Sigmoid colon (tissue), 7 donors: ENCODE results near the gene ARHGAP33. TPM values are rescaled to one million over a fixed set of nuclear protein-coding genes. Genes with fewer than 3 reads are reported as not detected.

ENCODE experiments used
- DNase-seq: peaks from one replicate; pipeline ENCODE4 v3.0.0-alpha.2; 2019
- H3K27ac ChIP-seq, 4 donors: fragments of 200-600 bp; sonication (generic); one replicate each; pipeline ENCODE4 v1.5.1; 2016 to 2019; ENCODE audit warnings: mild to moderate bottlenecking in 1 of 4
- H3K27me3 ChIP-seq, 3 donors: fragments of 200-600 bp; sonication (generic); one replicate each; pipeline ENCODE4 v1.5.1; 2019; ENCODE audit warnings: mild to moderate bottlenecking in 1 of 3
- H3K36me3 ChIP-seq, 4 donors: fragments of 200-600 bp; sonication (generic); one replicate each; pipeline ENCODE4 v1.5.1; 2016 to 2019
- H3K4me1 ChIP-seq, 4 donors: fragments of 200-600 bp; sonication (generic); one replicate each; pipeline ENCODE4 v1.5.1; 2017 to 2019
- H3K4me3 ChIP-seq, 4 donors: fragments of 200-600 bp; sonication (generic); one replicate each; pipeline ENCODE4 v1.5.1; 2017 to 2019; ENCODE audit warnings: mild to moderate bottlenecking in 2 of 4, moderate library complexity in 1 of 4
- H3K9me3 ChIP-seq, 4 donors: fragments of 200-600 bp in 3 of 4; sonication (generic) in 3 of 4; one replicate each; pipeline versions ENCODE4 v1.5.1 to v1.6.1; 2013 to 2019
- EP300 ChIP-seq, 4 donors: sonication (generic); formaldehyde crosslinking; IDR thresholded peaks; one replicate each; pipeline ENCODE4 v1.6.1; 2017; ENCODE audit warnings: antibody characterized with exemption in 4 of 4
- POLR2A ChIP-seq, 2 donors: fragments of 450-650 bp; IDR thresholded peaks; one replicate each; pipeline ENCODE4 v1.6.1; 2016; ENCODE audit warnings: antibody characterized with exemption in 2 of 2, mild to moderate bottlenecking in 2 of 2, moderate library complexity in 2 of 2
- POLR2AphosphoS5 ChIP-seq, 4 donors: sonication (generic); formaldehyde crosslinking; IDR thresholded peaks; one replicate each; pipeline ENCODE4 v1.6.1; 2017; ENCODE audit warnings: antibody characterized with exemption in 4 of 4
- WGBS, 2 donors: extraction: QIAGEN DNeasy Blood & Tissue Kit; methylation state at CpG; one replicate each; pipeline ENCODE4 v1.1.7; 2013; 5-methylcytosine and 5-hydroxymethylcytosine counted together
- intact Hi-C: fragments of 100-400 bp; cut with DNase I; formaldehyde crosslinking; loops from one replicate; pipeline ENCODE4 v1.15.1; 2023
- polyA plus RNA-seq, 3 donors: library from polyadenylated mRNA; stranded (reverse); fragments of 200-250 nt; gene quantifications; one replicate each; pipeline ENCODE4 v1.2.3, GENCODE V29; 2013
- total RNA-seq, 4 donors: library from RNA; depleted of rRNA; stranded (reverse); fragments of >200 nt; gene quantifications; one replicate each; pipeline ENCODE4 v1.1.0, GENCODE V29; 2016
- TF ChIP-seq, protein P1 (sequence below), 4 experiments: fragments of 450-650 bp in 3 of 4; fragments of 200-600 bp in 1 of 4; IDR thresholded peaks; one replicate each; pipeline ENCODE4 v1.5.1; 2016 to 2019; ENCODE audit warnings: antibody characterized with exemption in 4 of 4, mild to moderate bottlenecking in 3 of 4, moderate library complexity in 2 of 4
- donor health status: healthy with polysubstance abuse.
- donor health status: Bipolar disorder and iron deficiency.
- donor health status: healthy.

Gene ARHGAP33
- total and polyA plus RNA-seq, 7 donors, result 0.60 to 11.9 (median 6.1) TPM

DNA sequence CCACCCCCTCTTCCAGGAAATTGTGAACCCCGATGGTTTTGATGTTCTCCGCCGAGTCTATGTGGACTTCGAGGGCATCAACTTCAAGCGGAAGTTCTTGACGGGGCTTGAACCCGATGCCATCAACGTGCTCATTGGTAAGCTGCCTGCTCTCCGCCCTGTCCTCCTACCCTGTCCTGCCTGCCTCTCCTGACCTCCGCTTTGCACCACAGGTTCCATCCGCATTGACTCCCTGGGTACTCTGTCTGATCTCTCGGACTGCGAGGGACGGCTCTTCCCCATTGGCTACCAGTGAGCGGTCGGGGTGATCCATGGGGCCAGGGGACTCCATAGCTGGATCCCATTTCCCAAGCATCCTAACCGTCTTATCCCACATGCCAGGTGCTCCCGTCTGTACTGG lies 45.0 kb upstream of the ARHGAP33 start:
- Histone ChIP-seq H3K36me3 (peaks cover 57 to 100% (median 81%) of the 10 kb centered on the region in 4 donors), H3K27me3 (no peaks in the 10 kb centered on the region), H3K27ac (no peak overlapping the region), H3K4me1 (no peaks in the 10 kb centered on the region), H3K9me3 (no peaks in the 10 kb centered on the region), H3K4me3 (no peak overlapping the region)
- TF ChIP-seq POLR2A (IDR thresholded peaks at IDR 0.05) (no peak), POLR2AphosphoS5 (IDR thresholded peaks at IDR 0.05) (no peak), EP300 (IDR thresholded peaks at IDR 0.05) (no peak)
- TF ChIP-seq, protein P1, sequence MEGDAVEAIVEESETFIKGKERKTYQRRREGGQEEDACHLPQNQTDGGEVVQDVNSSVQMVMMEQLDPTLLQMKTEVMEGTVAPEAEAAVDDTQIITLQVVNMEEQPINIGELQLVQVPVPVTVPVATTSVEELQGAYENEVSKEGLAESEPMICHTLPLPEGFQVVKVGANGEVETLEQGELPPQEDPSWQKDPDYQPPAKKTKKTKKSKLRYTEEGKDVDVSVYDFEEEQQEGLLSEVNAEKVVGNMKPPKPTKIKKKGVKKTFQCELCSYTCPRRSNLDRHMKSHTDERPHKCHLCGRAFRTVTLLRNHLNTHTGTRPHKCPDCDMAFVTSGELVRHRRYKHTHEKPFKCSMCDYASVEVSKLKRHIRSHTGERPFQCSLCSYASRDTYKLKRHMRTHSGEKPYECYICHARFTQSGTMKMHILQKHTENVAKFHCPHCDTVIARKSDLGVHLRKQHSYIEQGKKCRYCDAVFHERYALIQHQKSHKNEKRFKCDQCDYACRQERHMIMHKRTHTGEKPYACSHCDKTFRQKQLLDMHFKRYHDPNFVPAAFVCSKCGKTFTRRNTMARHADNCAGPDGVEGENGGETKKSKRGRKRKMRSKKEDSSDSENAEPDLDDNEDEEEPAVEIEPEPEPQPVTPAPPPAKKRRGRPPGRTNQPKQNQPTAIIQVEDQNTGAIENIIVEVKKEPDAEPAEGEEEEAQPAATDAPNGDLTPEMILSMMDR (IDR thresholded peaks at IDR 0.05), result no peak
- DNase-seq, result no peak
- intact Hi-C loops, result no loop called here
- 95 to 96% methylated on average over 18 of the region's 18 CpGs for WGBS, 2 donors

DNA sequence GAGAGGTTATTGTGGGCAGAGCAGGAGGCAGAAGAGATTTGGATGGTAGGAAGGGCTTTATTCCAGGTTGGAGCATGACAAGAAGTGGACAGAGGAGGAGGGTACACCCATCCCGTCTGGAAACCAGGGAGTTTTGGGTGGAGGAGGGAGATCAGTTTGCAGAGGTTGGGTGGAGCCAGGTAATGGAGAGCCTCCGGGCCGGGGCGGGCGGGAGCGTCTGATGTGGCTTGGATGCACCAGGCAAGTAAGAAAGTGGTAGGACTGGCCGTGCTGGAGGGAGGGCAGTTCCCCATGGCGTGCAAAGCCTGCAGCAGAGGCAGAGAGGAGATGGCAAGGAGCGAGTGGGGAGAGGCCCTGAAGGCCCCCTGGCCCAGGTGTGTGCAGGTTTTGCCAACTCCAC lies 44.0 kb upstream of the ARHGAP33 start:
- no peak for DNase-seq
- TF ChIP-seq POLR2A (IDR thresholded peaks at IDR 0.05) (no peak), POLR2AphosphoS5 (IDR thresholded peaks at IDR 0.05) (no peak), EP300 (IDR thresholded peaks at IDR 0.05) (no peak)
- TF ChIP-seq, protein P1 (IDR thresholded peaks at IDR 0.05), result no peak
- WGBS, 2 donors, result 65 to 85% methylated on average over 9 of the region's 9 CpGs
- H3K4me3 ChIP-seq, result no peak overlapping the region
- no peaks in the 10 kb centered on the region for H3K9me3 ChIP-seq
- no peak overlapping the region for H3K27ac ChIP-seq
- H3K36me3 ChIP-seq, result peaks cover 47 to 97% (median 76%) of the 10 kb centered on the region in 4 donors
- H3K4me1 ChIP-seq, result no peaks in the 10 kb centered on the region
- intact Hi-C loops, result no loop called here
- no peaks in the 10 kb centered on the region for H3K27me3 ChIP-seq

DNA sequence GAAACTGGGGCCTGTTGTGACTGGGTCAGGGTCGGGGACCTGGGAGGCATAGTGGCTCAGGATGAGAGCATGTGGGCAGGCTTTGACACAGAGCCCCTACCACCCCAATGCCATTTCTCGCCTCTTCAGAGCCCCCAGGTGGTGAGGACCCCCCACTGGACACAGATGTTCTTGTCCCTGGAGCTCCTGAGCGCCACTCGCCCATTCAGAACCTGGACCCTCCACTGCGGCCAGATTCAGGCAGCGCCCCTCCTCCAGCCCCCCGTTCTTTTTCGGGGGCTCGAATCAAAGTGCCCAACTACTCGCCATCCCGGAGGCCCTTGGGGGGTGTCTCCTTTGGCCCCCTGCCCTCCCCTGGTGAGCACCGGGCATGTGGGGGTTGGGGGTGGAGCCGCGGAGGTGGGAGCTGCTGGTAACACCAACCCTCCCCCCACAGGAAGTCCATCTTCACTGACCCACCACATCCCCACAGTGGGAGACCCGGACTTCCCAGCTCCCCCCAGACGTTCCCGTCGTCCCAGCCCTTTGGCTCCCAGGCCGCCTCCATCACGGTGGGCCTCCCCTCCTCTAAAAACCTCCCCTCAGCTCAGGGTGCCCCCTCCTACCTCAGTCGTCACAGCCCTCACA lies 43.5 kb upstream of the ARHGAP33 start:
- DNase-seq, result no peak

DNA sequence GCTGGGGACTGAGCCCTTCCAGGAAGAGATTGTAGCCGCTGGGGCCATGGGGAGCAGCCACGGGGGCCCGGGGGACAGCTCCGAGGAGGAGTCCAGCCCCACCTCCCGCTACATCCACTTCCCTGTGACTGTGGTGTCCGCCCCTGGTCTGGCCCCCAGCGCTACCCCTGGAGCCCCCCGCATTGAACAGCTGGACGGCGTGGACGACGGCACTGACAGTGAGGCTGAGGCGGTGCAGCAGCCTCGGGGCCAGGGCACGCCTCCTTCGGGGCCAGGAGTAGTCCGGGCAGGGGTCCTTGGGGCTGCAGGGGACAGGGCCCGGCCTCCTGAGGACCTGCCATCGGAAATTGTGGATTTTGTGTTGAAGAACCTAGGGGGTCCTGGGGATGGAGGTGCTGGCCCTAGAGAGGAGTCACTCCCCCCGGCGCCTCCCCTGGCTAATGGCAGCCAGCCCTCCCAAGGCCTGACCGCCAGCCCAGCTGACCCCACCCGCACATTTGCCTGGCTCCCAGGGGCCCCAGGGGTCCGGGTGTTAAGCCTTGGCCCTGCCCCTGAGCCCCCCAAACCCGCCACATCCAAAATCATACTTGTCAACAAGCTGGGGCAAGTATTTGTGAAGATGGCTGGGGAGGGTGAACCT lies 42.7 kb upstream of the ARHGAP33 start:
- no peak for DNase-seq
- TF ChIP-seq POLR2AphosphoS5 (IDR thresholded peaks at IDR 0.05), result no peak
- no peak for TF ChIP-seq POLR2A (IDR thresholded peaks at IDR 0.05)
- TF ChIP-seq, protein P1 (IDR thresholded peaks at IDR 0.05), result no peak
- TF ChIP-seq EP300 (IDR thresholded peaks at IDR 0.05), result no peak
- H3K36me3 ChIP-seq, result peaks cover 44 to 97% (median 71%) of the 10 kb centered on the region in 4 donors
- H3K27ac ChIP-seq, result no peak overlapping the region
- WGBS, 2 donors, result 92% methylated on average over 25 of the region's 25 CpGs
- intact Hi-C loops, result no loop called here
- H3K27me3 ChIP-seq, result no peaks in the 10 kb centered on the region
- no peak overlapping the region for H3K4me3 ChIP-seq
- no peaks in the 10 kb centered on the region for H3K9me3 ChIP-seq
- no peaks in the 10 kb centered on the region for H3K4me1 ChIP-seq

More for the DNA sequence above, 43.5 kb upstream of the ARHGAP33 start:
- H3K9me3 ChIP-seq, result no peaks in the 10 kb centered on the region
- no peak for TF ChIP-seq POLR2AphosphoS5 (IDR thresholded peaks at IDR 0.05)
- TF ChIP-seq, protein P1 (IDR thresholded peaks at IDR 0.05), result no peak
- no peak for TF ChIP-seq POLR2A (IDR thresholded peaks at IDR 0.05)
- TF ChIP-seq EP300 (IDR thresholded peaks at IDR 0.05), result no peak
- WGBS, 2 donors, result 92 to 93% methylated on average over 21 of the region's 21 CpGs
- H3K4me3 ChIP-seq, result no peak overlapping the region
- H3K36me3 ChIP-seq, result peaks cover 47 to 97% (median 75%) of the 10 kb centered on the region in 4 donors
- no peaks in the 10 kb centered on the region for H3K4me1 ChIP-seq
- H3K27me3 ChIP-seq, result no peaks in the 10 kb centered on the region
- intact Hi-C loops, result no loop called here
- H3K27ac ChIP-seq, result no peak overlapping the region
